Limb (tissue), 2 donors: ENCODE measurements around the gene CCNB2.
A peak's percentile ranks its signal among the peaks of the same experiment; 100 is the strongest.
"Not testable (repeated sequence)": the region's sequence is repeated elsewhere in the genome, so short reads cannot be mapped to it uniquely, and the experiment has no call there.

Experiments
- DNase-seq, 2 donors: peaks; one replicate each; pipeline ENCODE4 v3.0.0-alpha.2; 2016; ENCODE audit errors: extremely low spot score in 2 of 2

Gene CCNB2

GRCh38 chr15:59133929-59134427, 29.0 kb downstream of the CCNB2 start:
- DNase-seq: no peak

DNA sequence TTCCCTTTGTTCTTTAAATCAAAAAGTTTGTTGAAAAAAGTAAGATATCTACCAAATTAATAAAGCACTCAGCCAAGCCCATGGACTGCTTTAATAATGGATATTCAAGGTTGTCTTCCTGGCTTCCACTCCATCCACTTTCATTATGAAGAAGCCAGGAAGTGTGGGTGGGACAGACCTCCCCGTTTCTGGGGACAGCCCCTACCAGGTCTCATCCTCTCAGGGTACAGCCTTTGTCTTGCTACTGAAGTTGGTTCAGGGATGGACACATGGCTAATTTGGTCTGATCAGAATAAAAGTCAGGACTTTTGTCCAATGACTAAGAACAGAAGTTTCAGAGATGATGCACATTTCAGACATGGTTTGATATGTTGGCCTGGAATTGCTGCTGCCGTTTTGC, 32.6 kb downstream of the CCNB2 start:
- no peak for DNase-seq

- no peak for DNase-seq
Measured at GRCh38 chr15:59138243-59138642, 33.3 kb downstream of the CCNB2 start.

GRCh38 chr15:59140422-59141226, 35.7 kb downstream of the CCNB2 start:
- no peak for DNase-seq

DNA sequence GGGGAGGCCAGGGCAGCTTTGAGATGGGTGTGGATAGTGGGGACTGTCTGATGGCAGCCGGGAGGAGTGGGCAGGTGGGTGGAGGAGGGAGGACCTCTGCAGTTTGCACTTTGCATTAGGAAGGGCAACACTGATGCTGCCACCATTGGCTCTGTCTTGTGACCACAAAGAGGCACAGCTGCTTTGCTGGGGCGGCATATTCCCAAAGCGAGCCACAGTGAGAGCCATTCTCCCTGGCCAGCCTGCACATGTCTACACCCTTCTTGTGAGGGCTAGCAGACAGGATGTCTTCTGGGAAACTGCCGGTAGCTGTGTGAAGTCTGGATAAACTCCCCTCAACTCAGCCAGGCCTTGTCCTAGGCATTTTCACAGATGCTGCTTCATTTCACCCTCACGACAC, 38.3 kb downstream of the CCNB2 start:
- DNase-seq: no peak

- not testable (repeated sequence) for DNase-seq
Measured at GRCh38 chr15:59144594-59144993, 39.6 kb downstream of the CCNB2 start.

DNA sequence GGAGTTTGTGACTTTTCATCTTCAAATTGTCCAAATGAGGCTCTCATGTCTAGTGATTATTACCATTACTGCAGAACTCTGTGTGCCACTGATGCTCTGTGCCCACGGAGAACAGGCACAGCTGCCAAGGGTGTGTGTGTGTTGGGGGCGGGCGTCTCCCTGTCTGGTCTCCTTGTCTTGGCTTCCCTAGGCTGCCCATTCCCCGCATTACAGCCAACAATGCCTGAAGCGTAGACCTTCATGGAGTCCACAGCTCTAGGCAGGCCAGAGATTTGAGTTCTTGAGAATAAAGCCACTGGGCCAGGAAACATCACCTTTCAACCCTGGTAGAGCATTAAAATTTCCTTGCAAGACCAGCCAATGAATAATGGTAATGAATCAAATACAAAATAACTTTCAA, 42.7 kb downstream of the CCNB2 start:
- DNase-seq: no peak

DNA sequence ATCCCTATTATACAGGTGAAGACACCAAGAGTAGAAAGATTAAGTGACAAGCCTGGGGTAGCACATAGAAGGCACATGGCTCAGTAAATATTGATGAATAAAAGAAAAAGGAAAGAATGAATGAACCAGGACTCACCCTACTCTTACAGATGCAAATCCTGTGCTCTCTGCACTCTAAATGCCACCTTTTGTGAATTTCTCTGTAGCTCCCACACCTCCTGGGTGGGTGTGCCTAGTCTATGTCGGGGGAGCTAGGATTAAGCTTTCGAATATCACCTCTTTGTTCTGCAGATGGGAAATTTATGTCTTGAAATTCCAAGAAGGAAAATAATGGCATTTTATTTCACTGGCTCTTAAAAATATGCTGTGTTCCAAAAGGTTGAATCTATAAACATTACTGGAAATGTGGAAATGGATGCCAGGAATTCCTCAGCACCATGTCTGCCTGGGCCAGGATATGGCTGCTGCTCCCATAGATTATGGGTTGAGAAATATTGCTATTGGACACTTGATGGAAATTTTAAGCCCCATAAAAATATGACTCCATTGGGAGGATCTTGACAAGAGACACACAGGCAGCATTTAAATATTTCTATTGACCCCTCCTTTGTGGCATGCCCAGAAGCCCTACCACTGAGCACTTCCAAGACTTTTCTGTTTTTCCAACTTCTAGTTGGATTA, 43.3 kb downstream of the CCNB2 start:
- peak in 1 of 2 donors; percentile 45 for DNase-seq

DNA sequence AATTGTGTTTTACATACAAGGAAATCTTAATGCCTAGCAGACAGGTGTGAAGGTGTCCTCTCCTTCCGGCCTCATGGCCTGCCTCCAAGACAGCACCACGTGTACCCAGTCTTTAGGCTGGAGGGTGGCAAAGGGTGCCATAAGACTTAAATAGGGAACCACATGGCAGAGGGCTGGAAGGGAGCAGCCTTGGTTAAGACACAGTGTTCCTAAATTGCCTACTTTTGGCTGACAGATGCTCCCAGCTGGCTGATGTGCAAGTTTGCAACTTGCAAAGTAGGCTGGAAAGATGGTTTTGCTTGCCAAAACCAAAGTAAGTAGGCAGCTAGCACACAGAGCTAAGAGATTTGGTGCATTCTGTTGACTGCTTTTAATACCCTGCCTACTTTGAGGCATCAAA, 45.2 kb downstream of the CCNB2 start:
- no peak for DNase-seq

DNA sequence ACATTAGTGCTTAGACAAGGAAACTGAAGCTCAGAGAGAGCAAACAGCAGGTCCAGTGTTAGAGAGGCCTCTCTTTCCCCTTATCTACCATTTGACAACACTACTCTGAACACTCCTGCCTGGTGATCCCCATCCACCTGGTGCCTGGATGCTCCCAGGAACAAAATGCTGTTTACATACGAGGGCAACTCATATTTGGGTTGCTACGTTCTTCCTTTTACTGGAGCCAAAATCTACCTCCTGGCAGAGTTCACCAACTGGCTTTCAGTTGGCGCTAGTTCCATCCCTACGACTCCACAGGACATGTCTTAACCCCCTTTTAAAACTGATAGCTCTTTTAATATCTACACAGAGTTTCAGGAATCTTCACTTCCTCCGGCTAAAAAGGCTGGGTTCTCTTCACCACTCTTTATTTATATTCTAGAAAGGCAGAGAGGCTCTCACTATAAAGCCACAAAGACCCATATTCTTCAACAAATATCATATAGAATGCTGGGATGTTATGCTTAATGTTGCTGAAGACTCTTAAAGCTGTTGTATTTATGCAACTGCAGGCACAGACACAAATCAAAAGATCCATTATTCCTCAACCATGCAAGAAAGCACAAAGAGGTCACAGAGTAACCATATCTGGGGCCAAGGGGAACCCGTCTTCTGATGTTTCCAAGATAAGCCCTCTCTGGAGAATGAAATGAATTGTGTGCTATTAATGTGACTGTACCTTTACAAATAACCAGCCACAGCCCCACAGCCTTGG, 47.9 kb downstream of the CCNB2 start:
- DNase-seq: no peak

- no peak for DNase-seq
Measured at GRCh38 chr15:59153466-59153865, 48.5 kb downstream of the CCNB2 start.

GRCh38 chr15:59154243-59154642, 49.3 kb downstream of the CCNB2 start:
- no peak for DNase-seq

GRCh38 chr15:59155431-59155830, 50.5 kb downstream of the CCNB2 start:
- no peak for DNase-seq

GRCh38 chr15:59157396-59157795, 52.5 kb downstream of the CCNB2 start:
- no peak for DNase-seq

DNA sequence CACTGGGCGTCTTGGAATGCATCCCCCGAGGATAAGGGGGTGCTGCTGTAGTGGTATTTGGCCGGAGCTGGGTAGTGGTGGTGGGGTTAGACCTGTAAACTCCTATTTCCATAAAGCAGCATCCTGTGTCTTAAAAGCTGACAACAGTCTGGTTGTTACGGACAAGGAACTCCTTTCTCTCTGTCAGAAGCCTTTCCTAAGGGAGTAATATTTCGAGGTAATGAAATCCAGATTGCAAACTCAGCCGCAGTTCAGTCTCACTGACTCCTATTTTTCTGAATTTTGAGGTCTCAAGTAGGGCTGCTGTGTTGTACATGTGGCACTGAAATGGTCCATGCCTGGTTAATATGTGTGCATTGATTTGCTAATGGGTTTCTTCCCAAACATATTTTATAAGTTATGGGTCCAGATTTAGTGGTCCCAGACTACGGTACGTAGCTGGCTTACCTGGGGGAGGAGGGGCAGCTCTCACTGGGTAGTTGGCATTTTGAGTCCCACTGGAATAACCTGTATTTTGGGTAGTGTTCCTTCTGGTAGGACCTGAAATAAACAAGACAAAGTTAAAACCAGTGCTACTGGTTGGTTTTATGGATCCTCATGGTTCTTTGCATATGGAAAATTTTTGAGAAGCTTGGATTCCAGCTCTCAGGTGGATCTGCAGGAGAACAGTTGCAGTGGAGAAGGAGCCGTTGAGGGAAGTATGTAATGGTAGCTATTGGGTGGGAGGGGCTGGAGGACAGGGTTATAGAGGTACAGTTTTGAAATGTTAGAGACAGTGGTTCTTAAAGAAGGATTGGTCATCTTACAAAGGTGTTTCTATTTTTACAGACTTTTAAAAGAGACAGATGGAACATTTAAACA, 53.1 kb downstream of the CCNB2 start:
- DNase-seq: no peak

DNA sequence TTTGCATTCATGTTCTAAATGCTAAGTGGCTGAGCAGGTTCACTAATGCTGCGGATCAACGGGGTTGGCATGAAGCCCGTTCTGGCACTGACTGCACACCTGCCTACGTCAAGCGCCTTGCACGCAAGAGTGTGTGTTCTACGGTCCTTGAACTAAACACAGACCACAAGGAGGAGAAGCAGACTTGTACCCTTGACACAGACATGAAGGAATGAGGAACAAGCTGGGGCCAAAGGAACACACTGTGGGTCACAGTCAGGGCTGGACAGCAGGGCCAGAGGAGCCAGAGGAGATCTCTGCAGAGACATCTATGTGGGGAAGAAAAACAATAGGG, 53.7 kb downstream of the CCNB2 start:
- no peak for DNase-seq

GRCh38 chr15:59159210-59159609, 54.3 kb downstream of the CCNB2 start:
- no peak for DNase-seq

GRCh38 chr15:59160880-59161593, 56.1 kb downstream of the CCNB2 start:
- DNase-seq: peak in 1 of 2 donors; percentile 60

DNA sequence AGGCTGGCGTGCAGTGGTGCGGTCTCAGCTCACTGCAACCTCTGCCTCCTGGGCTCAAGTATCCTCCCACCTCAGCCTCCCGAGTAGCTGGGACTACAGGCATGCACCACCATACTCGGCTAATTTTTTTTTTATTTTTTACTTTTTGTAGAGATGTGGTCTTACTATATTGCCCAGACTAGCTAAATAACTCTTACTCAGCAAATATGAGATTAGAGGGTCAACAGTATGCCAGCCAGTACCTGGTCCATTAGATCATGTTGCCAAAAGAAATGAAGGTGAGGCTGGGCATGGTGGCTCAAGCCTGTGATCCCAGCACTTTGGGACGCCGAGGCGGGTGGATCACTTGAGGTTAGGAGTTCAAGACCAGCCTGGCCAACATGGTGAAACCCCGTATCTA, 57.1 kb downstream of the CCNB2 start:
- DNase-seq: not testable (repeated sequence)

GRCh38 chr15:59165726-59166125, 60.8 kb downstream of the CCNB2 start:
- DNase-seq: no peak

GRCh38 chr15:59166166-59166565, 61.2 kb downstream of the CCNB2 start:
- DNase-seq: no peak
